WTC11 (cell line): ENCODE measurements around the gene PARPBP. TPM values are rescaled to one million over a fixed set of nuclear protein-coding genes. Genes with fewer than 3 reads are reported as not detected.
"Not testable (repeated sequence)": the region's sequence is repeated elsewhere in the genome, so short reads cannot be mapped to it uniquely, and the experiment has no call there.

ENCODE experiments used
- ATAC-seq: fragments of 200-7000 bp; cut with Tn5 transposase; 2 replicates; pipeline ENCODE4 v1.10.0; 2021; ENCODE audit warnings: mild to moderate bottlenecking, moderate library complexity
- CTCF ChIA-PET: fragments of 300-600 bp; sonication (Branson Sonifier 250); formaldehyde crosslinking; loops from one replicate; lab custom pipeline; 2021; ENCODE audit warnings: antibody characterized with exemption; lab: Charles Lee
- POLR2A ChIA-PET: fragments of 350-600 bp; sonication (Branson Sonifier 250); formaldehyde crosslinking; loops from one replicate; lab custom pipeline; 2021; ENCODE audit warnings: antibody characterized with exemption; lab: Charles Lee
- DNase-seq: peaks from one replicate; pipeline ENCODE4 v3.0.0; 2021; ENCODE audit warnings: low spot score
- H3K27ac Mint-ChIP-seq: 2 replicates; pipeline ENCODE4 v1.8.0; 2021; ENCODE audit warnings: mixed read lengths
- H3K27me3 Mint-ChIP-seq: 2 replicates; pipeline ENCODE4 v1.8.0; 2021; ENCODE audit warnings: low read depth, mild to moderate bottlenecking, moderate library complexity, mixed read lengths
- H3K36me3 Mint-ChIP-seq: 2 replicates; pipeline ENCODE4 v1.8.0; 2021; ENCODE audit warnings: mixed read lengths
- H3K4me1 Mint-ChIP-seq: 2 replicates; pipeline ENCODE4 v1.8.0; 2022; ENCODE audit warnings: mixed read lengths
- H3K4me3 Mint-ChIP-seq: 2 replicates; pipeline ENCODE4 v1.8.0; 2021; ENCODE audit warnings: mild to moderate bottlenecking, moderate library complexity, mixed read lengths
- H3K9me3 Mint-ChIP-seq: 2 replicates; pipeline ENCODE4 v1.8.0; 2021; ENCODE audit warnings: mixed read lengths
- ARID4B ChIP-seq: sonication (generic); formaldehyde crosslinking; IDR thresholded peaks from 2 replicates; pipeline ENCODE4 v1.8.0; 2023; ENCODE audit warnings: missing genetic modification reagents, mild to moderate bottlenecking, borderline replicate concordance
- ATF1 ChIP-seq: sonication (generic); formaldehyde crosslinking; IDR thresholded peaks from 2 replicates; pipeline ENCODE4 v1.8.1; 2023; ENCODE audit warnings: mild to moderate bottlenecking, moderate library complexity, missing genetic modification reagents
- E2F5 ChIP-seq: sonication (generic); formaldehyde crosslinking; IDR thresholded peaks from 2 replicates; pipeline ENCODE4 v1.8.1; 2022; ENCODE audit warnings: mild to moderate bottlenecking, moderate library complexity, missing genetic modification reagents
- ERG ChIP-seq: fragments of 250-450 bp; sonication (Bioruptor Pico); IDR thresholded peaks from 2 replicates; pipeline ENCODE4 v1.8.0; 2021; ENCODE audit warnings: mild to moderate bottlenecking
- FOXP4 ChIP-seq: sonication (generic); formaldehyde crosslinking; IDR thresholded peaks from 2 replicates; pipeline ENCODE4 v1.8.0; 2022; ENCODE audit warnings: mild to moderate bottlenecking, missing genetic modification reagents
- NR2C2 ChIP-seq: sonication (generic); formaldehyde crosslinking; IDR thresholded peaks from 2 replicates; pipeline ENCODE4 v1.8.0; 2022; ENCODE audit warnings: mild to moderate bottlenecking, missing genetic modification reagents
- TP53 ChIP-seq: sonication (generic); formaldehyde crosslinking; IDR thresholded peaks from 2 replicates; pipeline ENCODE4 v1.8.1; 2023; ENCODE audit warnings: mild to moderate bottlenecking, missing genetic modification reagents
- USF2 ChIP-seq: sonication (generic); formaldehyde crosslinking; IDR thresholded peaks from 2 replicates; pipeline ENCODE4 v1.8.1; 2023; ENCODE audit warnings: mild to moderate bottlenecking, missing genetic modification reagents, moderate library complexity
- ZNF671 ChIP-seq: fragments of 250-450 bp; sonication (Bioruptor Pico); IDR thresholded peaks from 2 replicates; pipeline ENCODE4 v1.8.0; 2021; ENCODE audit warnings: mild to moderate bottlenecking
- total RNA-seq: library from RNA; stranded (reverse); gene quantifications from 3 replicates; pipeline ENCODE4 v1.2.3, GENCODE V29; 2021

Gene PARPBP
- total RNA-seq, 1 experiment from 2014 or later, result 19.2 TPM

- TF ChIP-seq NR2C2 (no peak), ATF1 (CRISPR knock-in tag) (no peak), USF2 (CRISPR knock-in tag) (no peak)
Measured at GRCh38 chr12:102120886-102121285, 903 bp downstream of the PARPBP start (continued).

GRCh38 chr12:102121328-102121727 lies 1.3 kb downstream of the PARPBP start:
- POLR2A ChIA-PET, H3K27me3 Mint-ChIP-seq, DNase-seq, H3K9me3 Mint-ChIP-seq, H3K27ac Mint-ChIP-seq, ATAC-seq: not testable (repeated sequence)
- CTCF ChIA-PET, result interaction anchor here (1.7 kb wide), 1 partner anchor 690 kb away, joined by 7 read pairs; no protein-coding TSS in a partner anchor
- Mint-ChIP-seq H3K4me1 (peaks cover 14% of the 10 kb centered on the region), H3K36me3 (peaks cover 39% of the 10 kb centered on the region), H3K4me3 (peak overlapping the region; percentile 94)

- CTCF ChIA-PET, H3K4me3 Mint-ChIP-seq, H3K27me3 Mint-ChIP-seq, POLR2A ChIA-PET, H3K27ac Mint-ChIP-seq, DNase-seq, ATAC-seq, H3K4me1 Mint-ChIP-seq: not testable (repeated sequence)
- peaks cover 12% of the 10 kb centered on the region for H3K9me3 Mint-ChIP-seq
- peaks cover 62% of the 10 kb centered on the region for H3K36me3 Mint-ChIP-seq
Measured at GRCh38 chr12:102130720-102131119, 10.7 kb downstream of the PARPBP start.

- peaks cover 12% of the 10 kb centered on the region for H3K9me3 Mint-ChIP-seq
- H3K27ac Mint-ChIP-seq, H3K27me3 Mint-ChIP-seq, DNase-seq, ATAC-seq, H3K4me1 Mint-ChIP-seq, H3K4me3 Mint-ChIP-seq, POLR2A ChIA-PET, CTCF ChIA-PET: not testable (repeated sequence)
- H3K36me3 Mint-ChIP-seq, result peaks cover 57% of the 10 kb centered on the region
Measured at GRCh38 chr12:102131442-102131841, 11.5 kb downstream of the PARPBP start.

GRCh38 chr12:102137619-102138018 lies 17.6 kb downstream of the PARPBP start:
- Mint-ChIP-seq H3K9me3 (peaks cover 31% of the 10 kb centered on the region), H3K36me3 (peaks cover 67% of the 10 kb centered on the region)
- H3K4me3 Mint-ChIP-seq, POLR2A ChIA-PET, H3K4me1 Mint-ChIP-seq, ATAC-seq, CTCF ChIA-PET, H3K27ac Mint-ChIP-seq, H3K27me3 Mint-ChIP-seq, DNase-seq: not testable (repeated sequence)

GRCh38 chr12:102142866-102143373 lies 22.9 kb downstream of the PARPBP start:
- DNase-seq, H3K27ac Mint-ChIP-seq, POLR2A ChIA-PET, H3K4me1 Mint-ChIP-seq, H3K27me3 Mint-ChIP-seq, H3K4me3 Mint-ChIP-seq, ATAC-seq, CTCF ChIA-PET: not testable (repeated sequence)
- Mint-ChIP-seq H3K36me3 (peaks cover 75% of the 10 kb centered on the region), H3K9me3 (peaks cover 43% of the 10 kb centered on the region)

GRCh38 chr12:102144221-102144620 lies 24.2 kb downstream of the PARPBP start:
- ChIA-PET POLR2A (no interaction called here), CTCF (no interaction called here)
- Mint-ChIP-seq H3K9me3 (peaks cover 38% of the 10 kb centered on the region), H3K36me3 (peaks cover 66% of the 10 kb centered on the region), H3K4me1 (no peaks in the 10 kb centered on the region), H3K27ac (no peak overlapping the region), H3K27me3 (no peaks in the 10 kb centered on the region), H3K4me3 (no peak overlapping the region)
- no peak for ATAC-seq
- no peak for DNase-seq
- TF ChIP-seq FOXP4 (CRISPR knock-in tag) (no peak), TP53 (CRISPR knock-in tag) (no peak), ZNF671 (CRISPR knock-in tag) (no peak), ERG (CRISPR knock-in tag) (no peak), E2F5 (CRISPR knock-in tag) (no peak), ARID4B (no peak)
